ENCODE measurements around the gene ZBTB24.

Gene ZBTB24

GRCh38 chr6:109449064-109449794 is 33.8 kb downstream of the ZBTB24 start:
- no peak for DNase-seq (ENCODE audit: low spot score)
- in situ Hi-C loops (cut with MboI; ENCODE audit: low pct_unique_long_range_greater_than_20kb, low sequenced_read_pairs, unreplicated experiment), result no loop called here
- TF ChIP-seq CTCF (IDR thresholded peaks at IDR 0.05; ENCODE audit: extremely low read depth, insufficient read depth, missing control alignments), result no peak

GRCh38 chr6:109448615-109449014 is 34.4 kb downstream of the ZBTB24 start:
- TF ChIP-seq CTCF (IDR thresholded peaks at IDR 0.05; ENCODE audit: extremely low read depth, insufficient read depth, missing control alignments), result no peak
- in situ Hi-C loops (cut with MboI; ENCODE audit: low pct_unique_long_range_greater_than_20kb, low sequenced_read_pairs, unreplicated experiment), result no loop called here
- DNase-seq (ENCODE audit: low spot score), result no peak

GRCh38 chr6:109447878-109448555 is 35.0 kb downstream of the ZBTB24 start:
- no peak for DNase-seq (ENCODE audit: low spot score)
- TF ChIP-seq CTCF (IDR thresholded peaks at IDR 0.05; ENCODE audit: extremely low read depth, insufficient read depth, missing control alignments), result no peak
- in situ Hi-C loops (cut with MboI; ENCODE audit: low pct_unique_long_range_greater_than_20kb, low sequenced_read_pairs, unreplicated experiment), result no loop called here

- in situ Hi-C loops (cut with MboI; ENCODE audit: low pct_unique_long_range_greater_than_20kb, low sequenced_read_pairs, unreplicated experiment), result no loop called here
- DNase-seq (ENCODE audit: low spot score), result no peak
- TF ChIP-seq CTCF (IDR thresholded peaks at IDR 0.05; ENCODE audit: extremely low read depth, insufficient read depth, missing control alignments), result no peak
Measured at GRCh38 chr6:109447087-109447486, 35.9 kb downstream of the ZBTB24 start.

GRCh38 chr6:109446541-109446940 is 36.5 kb downstream of the ZBTB24 start:
- in situ Hi-C loops (cut with MboI; ENCODE audit: low pct_unique_long_range_greater_than_20kb, low sequenced_read_pairs, unreplicated experiment), result no loop called here
- DNase-seq (ENCODE audit: low spot score), result no peak
- TF ChIP-seq CTCF (IDR thresholded peaks at IDR 0.05; ENCODE audit: extremely low read depth, insufficient read depth, missing control alignments), result no peak

GRCh38 chr6:109446072-109446471 is 36.9 kb downstream of the ZBTB24 start:
- no peak for DNase-seq (ENCODE audit: low spot score)
- in situ Hi-C loops (cut with MboI; ENCODE audit: low pct_unique_long_range_greater_than_20kb, low sequenced_read_pairs, unreplicated experiment), result no loop called here
- TF ChIP-seq CTCF (IDR thresholded peaks at IDR 0.05; ENCODE audit: extremely low read depth, insufficient read depth, missing control alignments), result no peak

Data from GM13977 (cell line).